NCI-H2171 treated with DMSO at 0.1 percent for 48 hours (cell line): ENCODE measurements around the gene CD99.
"Not testable (repeated sequence)": the region's sequence is repeated elsewhere in the genome, so short reads cannot be mapped to it uniquely, and the experiment has no call there.

Experiments used
- DNase-seq: peaks from one replicate; lab custom pipeline; 2025; lab: John Stamatoyannopoulos, UW

CD99 gene

DNA sequence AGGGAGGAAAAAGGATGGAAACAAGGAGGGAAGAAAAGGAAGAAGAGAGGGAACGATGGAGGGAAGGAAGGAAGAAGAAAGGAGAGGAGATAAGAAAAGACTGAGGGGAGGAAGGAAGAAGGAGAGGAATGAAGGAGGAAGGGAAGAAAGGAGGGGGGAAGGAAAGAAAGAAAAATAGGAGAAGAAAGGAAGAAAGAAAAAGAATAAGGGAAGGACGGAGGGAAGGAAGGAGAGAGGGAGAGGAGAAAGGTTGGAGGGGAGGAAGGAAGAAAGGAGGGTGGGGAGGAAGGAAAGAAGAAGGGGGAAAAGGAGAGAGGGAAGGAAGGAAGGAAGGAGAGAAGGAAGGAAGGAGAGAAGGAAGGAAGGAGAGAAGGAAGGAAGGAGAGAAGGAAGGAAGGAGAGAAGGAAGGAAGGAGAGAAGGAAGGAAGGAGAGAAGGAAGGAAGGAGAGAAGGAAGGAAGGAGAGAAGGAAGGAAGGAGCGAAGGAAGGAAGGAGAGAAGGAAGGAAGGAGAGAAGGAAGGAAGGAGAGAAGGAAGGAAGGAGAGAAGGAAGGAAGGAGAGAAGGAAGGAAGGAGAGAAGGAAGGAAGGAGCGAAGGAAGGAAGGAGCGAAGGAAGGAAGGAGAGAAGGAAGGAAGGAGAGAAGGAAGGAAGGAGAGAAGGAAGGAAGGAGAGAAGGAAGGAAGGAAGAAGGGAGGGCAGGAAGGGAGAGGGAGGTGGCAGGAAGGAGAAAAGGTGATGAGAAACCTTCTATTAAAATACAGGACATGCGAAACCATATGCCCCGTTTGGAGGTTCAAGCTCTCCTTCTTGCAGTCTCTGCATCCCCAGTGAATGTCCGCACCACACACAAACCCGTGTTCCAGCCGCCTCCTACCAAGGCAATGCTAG is 82.3 kb downstream of the CD99 start:
- DNase-seq, result not testable (repeated sequence)

DNA sequence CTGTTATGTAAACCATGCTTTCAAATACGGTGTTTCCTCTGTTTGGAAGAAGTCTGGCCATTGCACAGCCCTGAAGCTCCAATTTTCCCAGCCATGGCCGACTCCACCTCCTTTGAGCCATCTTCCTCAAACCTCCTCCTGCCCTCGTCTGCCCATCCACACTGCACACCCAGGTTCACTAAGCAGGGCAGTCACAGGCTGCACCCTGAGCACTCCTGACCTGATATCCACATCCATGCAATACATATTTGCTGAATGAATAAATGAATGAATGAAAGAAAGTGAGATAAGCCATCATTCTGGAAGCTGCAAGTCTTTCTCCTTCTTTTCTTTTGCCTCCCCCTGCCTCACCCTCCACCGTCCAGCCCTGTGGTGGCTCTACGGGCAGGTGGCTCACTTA is 83.0 kb downstream of the CD99 start:
- no peak for DNase-seq

DNA sequence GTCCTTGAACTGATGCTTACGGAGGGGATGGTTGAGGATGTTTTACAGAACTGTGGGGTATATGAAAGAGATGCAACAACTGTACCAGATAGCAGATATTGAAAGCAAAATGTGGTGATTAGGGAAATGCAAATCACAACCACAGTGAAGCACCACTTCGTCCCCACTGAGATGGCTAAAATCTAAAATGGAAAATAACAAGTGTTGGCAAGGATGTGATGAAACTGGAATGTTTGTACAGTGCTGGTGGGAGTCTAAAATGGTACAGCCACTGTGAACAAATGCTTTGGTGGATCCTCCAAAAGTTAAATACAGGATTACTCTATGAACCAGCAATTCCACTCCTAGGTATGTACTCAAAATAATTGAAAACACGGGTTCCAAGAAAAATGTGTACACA is 83.7 kb downstream of the CD99 start:
- DNase-seq, result no peak

DNA sequence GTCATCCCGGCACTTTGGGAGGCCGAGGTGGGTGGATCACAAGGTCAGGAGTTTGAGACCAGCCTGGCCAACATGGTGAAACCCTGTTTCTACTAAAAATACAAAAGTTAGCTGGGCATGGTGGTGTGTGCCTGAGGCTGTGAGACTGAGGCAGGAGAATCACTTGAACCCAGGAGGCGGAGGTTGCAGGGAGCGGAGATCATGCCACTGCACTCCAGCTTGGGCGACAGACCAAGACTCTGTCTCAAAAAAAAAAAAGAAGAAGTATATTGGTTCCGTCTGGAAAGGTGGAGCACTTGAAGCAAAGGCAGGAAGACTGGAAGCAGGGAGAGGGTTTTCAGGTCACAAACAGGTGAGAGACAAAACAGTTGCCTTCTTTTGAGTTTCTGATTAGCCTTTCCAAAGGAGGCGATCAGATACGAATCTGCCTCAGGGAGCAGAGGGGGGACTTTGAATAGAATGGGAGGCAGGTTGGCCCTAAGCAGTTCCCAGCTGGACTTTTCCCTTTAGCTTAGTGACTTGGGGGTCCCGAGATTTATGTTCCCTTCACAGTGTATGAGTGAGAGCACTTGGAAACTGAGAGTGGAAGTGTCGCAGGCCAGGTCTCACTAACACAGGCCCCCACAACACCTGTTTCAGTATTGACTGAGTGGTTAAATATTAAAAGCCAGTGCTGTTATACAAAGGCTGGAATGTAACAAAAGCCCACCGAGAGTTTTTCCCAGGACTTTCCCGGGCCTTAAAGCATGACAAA is 89.6 kb downstream of the CD99 start:
- not testable (repeated sequence) for DNase-seq

DNA sequence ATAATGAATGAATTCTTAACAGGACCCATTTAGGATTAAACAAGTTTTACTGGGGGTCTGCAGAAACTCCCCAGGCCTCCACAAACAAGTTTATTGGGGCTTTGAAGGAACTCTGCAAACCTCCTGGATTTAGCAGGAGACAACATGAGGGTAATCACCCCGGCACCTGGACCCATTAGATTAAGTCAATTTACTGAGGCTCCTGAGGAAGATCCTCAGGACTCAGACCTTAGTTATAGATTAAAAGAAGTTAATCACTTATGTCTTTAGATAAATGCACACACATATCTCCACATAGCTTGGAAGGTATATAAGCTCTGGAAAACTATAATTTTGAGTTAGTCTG is 90.1 kb downstream of the CD99 start:
- DNase-seq, result no peak

DNA sequence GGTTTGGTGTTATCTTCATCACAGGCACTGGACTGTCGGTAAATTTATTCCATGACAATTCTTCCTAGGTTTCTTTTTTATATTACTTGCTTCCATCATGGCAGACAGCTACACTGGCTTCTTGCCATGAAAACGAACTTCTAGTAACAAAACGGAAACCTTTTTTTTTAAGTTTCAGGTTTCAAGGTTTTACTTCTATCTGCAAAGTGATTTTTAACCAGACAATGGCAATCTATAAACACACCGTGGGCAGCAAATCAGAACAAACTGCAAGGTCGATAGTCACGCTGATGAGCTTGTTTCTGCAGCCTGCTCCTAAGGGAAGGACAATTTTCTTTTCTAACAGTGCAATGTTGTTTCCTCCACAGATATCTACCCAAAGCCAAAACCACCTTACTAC is 90.6 kb downstream of the CD99 start:
- no peak for DNase-seq

DNA sequence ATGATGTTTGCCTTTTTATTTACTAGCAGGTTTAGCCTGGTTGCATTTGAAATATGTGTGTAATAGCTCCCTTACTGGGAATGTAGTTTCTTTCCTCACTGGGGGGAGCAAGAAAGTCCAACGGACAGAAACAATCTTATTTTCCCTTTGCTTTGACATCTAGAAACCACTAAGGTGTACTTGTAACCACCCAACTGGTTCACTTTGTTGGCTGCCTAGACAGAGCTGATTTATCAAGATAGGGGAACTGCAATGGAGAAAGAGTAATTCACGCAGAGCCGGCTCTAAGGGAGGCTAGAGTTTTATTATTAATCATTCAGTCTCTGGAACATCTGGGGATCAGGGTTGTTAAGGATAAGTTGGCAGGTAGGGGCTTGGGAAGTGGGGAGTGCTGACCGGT is 91.1 kb downstream of the CD99 start:
- DNase-seq, result no peak

DNA sequence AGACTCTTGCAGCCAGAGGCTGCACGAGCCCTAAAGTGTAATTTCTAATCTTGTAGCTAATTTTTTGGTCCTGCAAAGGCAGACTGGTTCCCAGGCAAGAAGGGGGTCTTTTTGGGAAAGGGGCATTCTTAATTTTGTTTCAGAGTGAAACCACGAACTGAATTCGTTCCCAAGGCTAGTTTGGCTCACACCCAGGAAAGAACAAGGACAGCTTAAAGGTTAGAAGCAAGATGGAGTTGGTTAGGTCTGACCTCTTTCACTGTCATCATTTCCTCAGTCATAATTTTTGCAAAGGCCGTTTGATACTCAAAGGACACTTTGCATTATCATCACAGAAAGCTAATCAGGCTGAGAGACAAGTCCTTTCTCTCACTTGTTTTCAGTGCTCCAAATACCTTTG is 91.7 kb downstream of the CD99 start:
- DNase-seq, result no peak

DNA sequence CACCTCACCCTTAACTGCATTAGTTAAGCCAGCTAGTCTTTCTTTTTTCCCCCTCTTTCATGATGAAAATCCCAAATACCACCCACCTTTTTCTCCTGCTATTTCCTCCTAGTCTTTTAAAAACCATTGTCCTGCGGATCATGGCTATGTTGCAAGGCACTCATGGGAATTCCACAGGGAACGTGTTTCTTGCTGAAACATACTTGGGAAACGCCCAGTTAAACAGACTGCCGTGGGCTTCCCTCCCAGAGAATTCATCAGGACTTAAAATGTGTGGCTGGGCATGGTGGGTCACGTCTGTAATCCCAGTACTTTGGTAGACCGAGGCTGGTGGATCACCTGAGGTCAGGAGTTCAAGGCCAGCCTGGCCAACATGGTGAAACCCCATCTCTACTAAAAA is 92.9 kb downstream of the CD99 start:
- no peak for DNase-seq

DNA sequence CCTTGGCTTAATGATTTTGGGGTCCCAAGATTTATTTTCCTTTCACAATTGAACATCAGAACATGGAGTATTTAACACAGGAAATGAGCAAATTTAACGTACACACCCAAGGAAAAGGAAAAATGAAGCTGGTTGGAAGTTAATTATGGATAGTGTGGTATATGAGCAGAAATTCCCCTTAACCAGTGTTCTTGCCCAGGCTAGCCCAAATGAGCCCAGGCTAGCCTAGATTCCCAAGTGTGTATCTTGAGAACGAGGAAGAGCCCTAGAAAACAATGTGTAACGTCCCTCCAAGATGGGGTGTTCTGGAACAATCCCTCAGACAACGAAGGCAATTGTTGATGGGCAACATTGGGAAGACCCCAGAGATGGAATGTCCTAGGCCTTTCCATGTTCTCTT is 94.4 kb downstream of the CD99 start:
- DNase-seq, result no peak

DNA sequence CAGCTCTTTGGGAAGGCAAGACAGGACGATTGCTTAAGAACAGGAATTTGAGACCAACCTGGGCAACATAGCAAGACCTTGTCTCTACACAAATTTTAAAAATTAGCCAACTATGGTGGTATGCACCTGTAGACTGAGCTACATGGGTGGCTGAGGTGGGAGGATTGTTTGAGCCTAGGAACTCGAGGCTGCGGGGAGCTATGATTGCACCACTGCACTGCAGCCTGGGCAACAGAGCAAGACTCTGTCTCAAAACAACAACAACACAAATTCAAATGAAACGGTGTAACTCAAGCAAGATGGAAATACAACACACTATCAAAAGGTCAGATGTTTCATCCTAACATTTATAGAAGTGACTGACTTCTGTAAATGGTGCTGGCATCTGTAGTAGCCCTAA is 97.9 kb downstream of the CD99 start:
- DNase-seq, result no peak

DNA sequence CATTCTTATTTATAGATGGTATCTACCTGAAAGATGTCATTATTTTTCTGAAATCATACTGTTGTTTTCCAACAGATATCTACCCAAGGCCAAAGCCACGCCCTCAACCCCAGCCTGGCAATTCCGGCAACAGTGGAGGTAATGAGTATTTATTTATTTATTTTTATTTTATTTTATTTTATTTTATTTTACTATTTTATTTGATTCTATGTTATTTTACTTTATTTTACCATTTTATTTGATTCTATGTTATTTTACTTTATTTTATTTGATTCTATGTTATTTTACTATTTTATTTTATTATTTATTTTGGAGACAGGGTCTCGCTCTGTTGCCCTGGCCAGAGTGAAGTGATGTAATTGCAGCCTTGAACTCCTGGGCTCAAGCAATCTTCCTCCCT is 98.5 kb downstream of the CD99 start:
- DNase-seq, result no peak
